HG02798 (cell line): Measurements from ENCODE around the gene TOP2B.
A peak's percentile ranks its signal among the peaks of the same experiment; 100 is the strongest.

Source experiments
- ATAC-seq: cut with Tn5 transposase; IDR thresholded peaks from one replicate; pipeline ENCODE4 v1.9.1; 2021; ENCODE audit warnings: mild to moderate bottlenecking; ENCODE audit not compliant: unreplicated experiment, poor library complexity

The TOP2B gene

GRCh38 chr3:25631989-25632388, 32.7 kb downstream of the TOP2B start:
- no peak for ATAC-seq

GRCh38 chr3:25621087-25621486, 43.6 kb downstream of the TOP2B start:
- ATAC-seq = no peak

GRCh38 chr3:25620493-25620892, 44.2 kb downstream of the TOP2B start:
- no peak for ATAC-seq

- no peak for ATAC-seq
Measured at GRCh38 chr3:25619382-25619781, 45.3 kb downstream of the TOP2B start.

- ATAC-seq = no peak
Measured at GRCh38 chr3:25618028-25618427, 46.7 kb downstream of the TOP2B start.

- no peak for ATAC-seq
Measured at GRCh38 chr3:25611193-25611592, 53.5 kb downstream of the TOP2B start.

GRCh38 chr3:25610779-25611178, 53.9 kb downstream of the TOP2B start:
- ATAC-seq = no peak

GRCh38 chr3:25610167-25610566, 54.5 kb downstream of the TOP2B start:
- ATAC-seq = no peak

GRCh38 chr3:25604107-25604805, 60.5 kb downstream of the TOP2B start:
- ATAC-seq = no peak

GRCh38 chr3:25603703-25604102, 61.0 kb downstream of the TOP2B start:
- no peak for ATAC-seq

GRCh38 chr3:25597535-25598101, 67.1 kb downstream of the TOP2B start:
- no peak for ATAC-seq

GRCh38 chr3:25594007-25594502, 70.7 kb downstream of the TOP2B start:
- ATAC-seq = peak; percentile 45

GRCh38 chr3:25593001-25593400, 71.7 kb downstream of the TOP2B start:
- no peak for ATAC-seq

- ATAC-seq = peak; percentile 41
Measured at GRCh38 chr3:25592510-25592968, 72.2 kb downstream of the TOP2B start.

- ATAC-seq = no peak
Measured at GRCh38 chr3:25589783-25590258, 74.9 kb downstream of the TOP2B start.

- no peak for ATAC-seq
Measured at GRCh38 chr3:25589104-25589782, 75.5 kb downstream of the TOP2B start.

- ATAC-seq = no peak
Measured at GRCh38 chr3:25588441-25589103, 76.1 kb downstream of the TOP2B start.

- no peak for ATAC-seq
Measured at GRCh38 chr3:25587975-25588374, 76.7 kb downstream of the TOP2B start.

- ATAC-seq = no peak
Measured at GRCh38 chr3:25587526-25587925, 77.2 kb downstream of the TOP2B start.

- ATAC-seq = no peak
Measured at GRCh38 chr3:25587094-25587493, 77.6 kb downstream of the TOP2B start.

GRCh38 chr3:25586553-25586952, 78.2 kb downstream of the TOP2B start:
- ATAC-seq = no peak
